Mononuclear cell (primary cell): ENCODE results near the gene AGBL1. TPM values are rescaled to one million over a fixed set of nuclear protein-coding genes. Genes with fewer than 3 reads are reported as not detected.

Experiments used
- H3K27me3 ChIP-seq: 2 replicates; pipeline ENCODE4 v1.6.0; 2011; ENCODE audit warnings: low read length, control low read depth; ENCODE audit not compliant: insufficient read depth
- H3K4me1 ChIP-seq: 2 replicates; pipeline ENCODE4 v1.5.1; 2011; ENCODE audit warnings: mild to moderate bottlenecking, low read length, control low read depth; ENCODE audit not compliant: insufficient read depth
- H3K4me3 ChIP-seq: 2 replicates; pipeline ENCODE4 v1.5.1; 2011; ENCODE audit warnings: mild to moderate bottlenecking, low read length, moderate library complexity
- H3K9me3 ChIP-seq: 2 replicates; pipeline ENCODE4 v1.5.1; 2011; ENCODE audit warnings: low read depth, mild to moderate bottlenecking, control low read depth, low read length
- total RNA-seq: library from RNA; depleted of rRNA; stranded (reverse); fragments of >200 nt; gene quantifications from one replicate; pipeline ENCODE4 v1.2.3, GENCODE V29; 2012

AGBL1 gene
- total RNA-seq, 1 donor: under 0.01 TPM

DNA sequence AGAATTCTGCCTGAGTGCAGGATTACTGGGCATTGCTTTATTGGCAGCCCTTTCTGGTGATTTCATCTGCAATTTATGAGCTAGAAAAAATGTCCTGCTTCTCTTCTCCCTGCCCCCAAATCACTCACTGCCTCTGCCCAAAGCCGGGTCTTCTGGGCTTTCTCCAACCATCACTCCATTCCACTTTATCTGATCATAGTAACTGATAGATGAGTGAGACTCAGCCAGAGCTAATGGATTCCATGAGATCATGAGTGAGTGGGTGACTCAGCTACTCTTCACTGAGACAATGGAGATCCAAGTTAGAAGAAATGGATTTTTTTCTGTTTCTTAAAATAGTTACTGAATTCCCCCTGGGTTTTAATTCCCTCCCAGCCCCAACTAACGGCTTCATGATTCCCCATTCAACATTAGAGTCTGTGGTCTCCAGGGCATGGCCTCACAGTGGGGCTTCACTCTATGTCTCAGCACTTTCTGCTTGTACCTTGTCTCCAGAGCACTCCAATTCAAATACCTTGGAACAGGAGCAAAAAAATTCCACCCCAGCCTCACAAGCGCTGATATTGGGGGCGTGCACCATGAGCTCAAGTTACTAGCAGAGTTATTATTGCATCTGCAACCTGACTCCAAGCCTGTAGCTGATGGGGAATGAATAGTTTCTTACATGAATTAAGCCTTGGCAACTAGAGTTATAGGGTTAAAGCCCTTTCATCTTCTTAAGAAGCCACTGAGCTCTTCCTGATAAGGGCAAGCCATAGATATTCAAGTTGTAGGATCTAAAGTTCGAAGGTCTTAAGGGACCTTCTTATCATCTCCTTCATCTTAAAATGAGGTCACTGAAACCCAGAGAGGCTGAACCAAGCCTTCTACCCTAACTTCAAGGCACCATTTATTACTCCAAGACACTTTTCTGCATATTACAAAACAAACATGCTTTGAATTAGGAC is 85.9 kb downstream of the AGBL1 start:
- Histone ChIP-seq H3K9me3 (no peaks in the 10 kb centered on the region), H3K27me3 (no peaks in the 10 kb centered on the region), H3K4me1 (no peaks in the 10 kb centered on the region), H3K4me3 (no peak overlapping the region)

DNA sequence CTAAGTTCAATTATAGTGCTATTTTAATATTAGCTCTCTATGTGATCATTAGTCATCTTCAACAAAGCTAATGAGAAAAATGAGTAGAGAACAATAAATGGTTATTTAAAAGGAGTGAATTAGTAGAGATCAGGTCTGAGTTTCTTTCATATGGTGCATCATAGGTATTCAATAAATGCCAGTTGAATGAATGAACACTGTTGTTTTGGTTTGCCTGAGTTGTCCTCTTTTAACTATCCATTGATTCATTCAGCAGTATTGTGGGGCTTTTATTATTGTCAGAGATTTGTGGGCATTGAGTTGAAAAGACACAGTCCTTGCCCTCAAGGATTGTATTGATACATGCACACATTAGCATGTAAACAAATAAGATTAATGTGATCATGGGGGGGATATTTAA is 88.2 kb downstream of the AGBL1 start:
- H3K9me3 ChIP-seq: no peaks in the 10 kb centered on the region
- H3K4me3 ChIP-seq: no peak overlapping the region
- no peaks in the 10 kb centered on the region for H3K27me3 ChIP-seq
- no peaks in the 10 kb centered on the region for H3K4me1 ChIP-seq

- peaks cover 6% of the 10 kb centered on the region for H3K9me3 ChIP-seq
- H3K4me3 ChIP-seq: no peak overlapping the region
- H3K4me1 ChIP-seq: no peaks in the 10 kb centered on the region
- H3K27me3 ChIP-seq: peaks cover 3% of the 10 kb centered on the region
Measured at GRCh38 chr15:86178845-86179244, 99.2 kb downstream of the AGBL1 start.

DNA sequence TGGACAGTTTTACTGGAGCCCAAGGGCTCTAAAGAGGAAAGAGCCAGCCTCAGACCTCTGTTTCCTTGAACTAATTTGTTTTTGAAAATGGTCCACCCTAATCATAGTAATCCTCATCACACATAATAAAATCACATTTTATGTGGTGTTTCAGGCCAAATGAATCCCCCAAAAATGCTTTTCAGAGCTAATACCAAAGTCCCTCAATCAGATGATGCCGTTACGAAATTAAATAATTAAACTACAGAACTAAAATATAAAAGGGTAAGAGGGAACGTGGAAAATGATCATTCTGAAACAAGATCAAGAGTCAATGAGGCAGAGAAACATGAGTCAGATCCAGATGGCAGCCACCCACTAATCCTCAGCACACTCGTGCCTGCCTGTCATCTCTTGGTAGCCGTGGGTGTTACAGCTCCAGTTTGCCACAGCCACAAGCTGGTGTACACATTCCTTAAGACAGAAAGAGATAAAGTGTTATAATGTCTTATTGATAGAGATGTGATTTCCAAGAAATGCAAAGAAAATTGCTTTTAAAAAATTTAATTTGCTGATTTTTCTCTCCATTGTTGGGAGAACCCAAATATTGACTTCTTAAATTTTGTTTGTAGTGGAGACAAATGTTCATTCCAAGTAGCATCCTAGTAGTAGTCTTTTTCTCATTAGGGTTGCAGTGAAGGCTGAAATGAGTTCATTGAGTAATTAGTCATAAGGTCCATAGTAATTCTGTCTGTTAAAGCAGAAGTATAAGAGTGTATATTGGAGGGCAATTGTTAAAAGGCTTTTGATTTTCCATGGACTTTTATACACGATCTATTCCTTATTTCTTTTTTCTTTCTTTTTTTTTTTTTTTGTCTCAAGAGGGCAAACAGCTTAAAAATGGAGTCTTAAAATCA is 104.2 kb downstream of the AGBL1 start:
- H3K4me3 ChIP-seq: no peak overlapping the region
- no peaks in the 10 kb centered on the region for H3K27me3 ChIP-seq
- no peaks in the 10 kb centered on the region for H3K4me1 ChIP-seq
- no peaks in the 10 kb centered on the region for H3K9me3 ChIP-seq

DNA sequence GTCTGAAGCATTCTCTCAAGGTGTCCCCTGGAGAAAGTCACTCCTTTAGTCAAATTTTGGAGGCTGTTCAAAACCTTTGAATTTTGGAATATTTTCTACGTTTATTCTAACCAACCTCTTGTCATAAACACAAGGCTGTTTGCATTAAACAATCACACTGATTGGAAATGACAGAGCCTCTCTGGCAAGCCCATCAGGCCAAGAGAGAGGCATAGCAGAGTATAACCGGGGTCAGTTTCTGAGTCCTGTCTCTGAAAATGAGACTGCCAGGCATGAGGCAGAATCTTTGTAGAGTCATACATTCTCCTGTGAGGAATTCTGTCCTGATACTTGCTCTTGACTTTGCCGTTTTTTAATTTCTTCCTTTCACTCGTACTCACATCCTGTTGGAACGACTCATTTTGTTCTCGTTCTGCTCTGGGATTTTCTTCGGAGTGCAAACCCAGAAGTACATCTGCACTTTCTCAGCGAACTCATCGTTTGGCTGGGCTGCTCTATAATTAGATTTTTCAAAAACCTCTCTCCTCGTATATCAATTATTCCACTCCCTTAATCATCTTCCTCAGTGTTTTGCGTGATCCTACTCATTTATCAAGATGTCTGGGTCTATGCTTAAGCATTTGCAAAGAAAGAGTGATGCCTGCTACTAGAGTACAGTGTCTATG is 114.2 kb downstream of the AGBL1 start:
- no peaks in the 10 kb centered on the region for H3K27me3 ChIP-seq
- no peaks in the 10 kb centered on the region for H3K9me3 ChIP-seq
- no peak overlapping the region for H3K4me3 ChIP-seq
- H3K4me1 ChIP-seq: no peaks in the 10 kb centered on the region

DNA sequence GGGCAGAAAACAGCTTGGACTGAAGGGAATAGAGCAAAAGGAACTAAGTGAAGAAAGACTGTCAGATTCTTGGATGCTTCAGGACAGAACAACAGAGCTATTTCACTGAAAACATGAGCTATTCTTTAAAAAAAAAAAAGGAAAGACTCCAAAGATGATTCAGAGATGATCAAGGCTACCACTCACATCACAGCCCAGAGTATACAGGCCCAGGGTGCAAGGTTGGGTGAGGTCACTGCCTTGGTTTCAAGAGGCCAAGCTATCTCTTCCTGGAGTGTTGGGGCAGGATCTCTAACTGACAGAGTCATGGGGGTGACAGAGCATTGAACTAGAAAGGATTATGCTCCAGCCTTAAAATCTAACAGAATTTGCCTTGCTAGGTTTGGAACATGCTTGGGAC is 118.1 kb downstream of the AGBL1 start:
- Histone ChIP-seq H3K4me1 (no peaks in the 10 kb centered on the region), H3K4me3 (no peak overlapping the region), H3K9me3 (no peaks in the 10 kb centered on the region), H3K27me3 (no peaks in the 10 kb centered on the region)

- H3K4me3 ChIP-seq: no peak overlapping the region
- no peaks in the 10 kb centered on the region for H3K9me3 ChIP-seq
- H3K27me3 ChIP-seq: no peaks in the 10 kb centered on the region
- H3K4me1 ChIP-seq: no peaks in the 10 kb centered on the region
Measured at GRCh38 chr15:86199467-86200145, 119.9 kb downstream of the AGBL1 start.

DNA sequence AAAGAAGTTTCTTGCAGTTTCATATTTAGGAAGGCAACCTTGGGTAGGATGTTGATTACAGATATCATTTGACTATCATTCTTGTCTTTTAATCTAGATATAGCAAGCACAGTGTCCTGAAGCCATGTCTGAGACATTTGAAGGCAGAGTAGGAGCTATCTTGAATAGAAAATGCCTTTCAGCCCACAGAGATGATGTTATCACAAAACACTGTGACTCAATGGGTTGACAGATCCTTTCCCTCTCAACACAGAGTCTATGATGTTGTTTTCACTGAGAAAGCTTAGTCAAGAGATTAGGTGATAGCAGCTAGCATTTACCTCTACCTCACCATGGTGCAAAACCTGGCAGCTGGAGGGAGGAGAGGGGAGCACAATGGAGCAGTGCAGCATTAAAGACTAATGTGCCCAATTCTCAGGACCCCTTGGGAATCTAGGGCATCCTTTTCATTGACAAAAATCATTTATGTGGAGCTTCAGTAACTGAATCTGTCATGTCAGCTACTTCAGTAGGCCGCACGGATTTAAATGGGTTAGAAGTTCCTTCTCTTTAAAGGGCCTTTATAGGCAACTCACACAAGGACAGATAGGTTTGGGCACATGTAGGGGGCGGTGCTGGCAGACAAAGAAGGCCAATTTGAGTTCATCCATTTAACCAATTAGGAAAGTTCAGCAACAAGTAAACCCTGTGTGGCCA is 121.8 kb downstream of the AGBL1 start:
- no peaks in the 10 kb centered on the region for H3K9me3 ChIP-seq
- H3K4me3 ChIP-seq: no peak overlapping the region
- H3K27me3 ChIP-seq: no peaks in the 10 kb centered on the region
- H3K4me1 ChIP-seq: no peaks in the 10 kb centered on the region

GRCh38 chr15:86203462-86203861 is 123.8 kb downstream of the AGBL1 start:
- no peaks in the 10 kb centered on the region for H3K4me1 ChIP-seq
- H3K4me3 ChIP-seq: no peak overlapping the region
- H3K9me3 ChIP-seq: no peaks in the 10 kb centered on the region
- no peaks in the 10 kb centered on the region for H3K27me3 ChIP-seq

GRCh38 chr15:86205096-86205495 is 125.4 kb downstream of the AGBL1 start:
- no peak overlapping the region for H3K4me3 ChIP-seq
- H3K9me3 ChIP-seq: no peaks in the 10 kb centered on the region
- no peaks in the 10 kb centered on the region for H3K27me3 ChIP-seq
- H3K4me1 ChIP-seq: no peaks in the 10 kb centered on the region

DNA sequence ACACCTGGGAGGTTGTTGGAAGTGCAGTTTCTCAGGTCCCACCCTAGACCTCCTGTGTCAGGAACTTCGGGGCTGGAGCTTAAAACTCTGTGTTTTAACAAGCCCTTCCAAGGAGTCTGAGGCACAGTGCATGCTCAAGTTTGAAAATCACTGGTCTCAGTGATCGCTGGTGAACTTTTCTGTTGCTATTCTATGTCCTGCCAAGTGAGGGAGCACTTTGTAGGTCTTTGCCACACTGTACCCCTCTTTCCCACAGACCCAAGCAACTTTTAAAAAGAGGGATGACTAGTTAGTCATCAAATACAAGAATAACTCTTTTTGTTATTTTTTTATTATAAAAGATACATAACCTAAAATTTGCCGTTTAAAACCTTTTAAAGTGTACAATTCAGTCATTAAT is 133.7 kb downstream of the AGBL1 start:
- no peaks in the 10 kb centered on the region for H3K4me1 ChIP-seq
- H3K27me3 ChIP-seq: no peaks in the 10 kb centered on the region
- H3K9me3 ChIP-seq: peaks cover 7% of the 10 kb centered on the region
- H3K4me3 ChIP-seq: no peak overlapping the region

- Histone ChIP-seq H3K4me1 (no peaks in the 10 kb centered on the region), H3K9me3 (peaks cover 7% of the 10 kb centered on the region), H3K4me3 (no peak overlapping the region), H3K27me3 (no peaks in the 10 kb centered on the region)
Measured at GRCh38 chr15:86213888-86214287, 134.2 kb downstream of the AGBL1 start.

- Histone ChIP-seq H3K9me3 (peaks cover 7% of the 10 kb centered on the region), H3K4me3 (no peak overlapping the region), H3K27me3 (no peaks in the 10 kb centered on the region), H3K4me1 (no peaks in the 10 kb centered on the region)
Measured at GRCh38 chr15:86221119-86221518, 141.4 kb downstream of the AGBL1 start.

DNA sequence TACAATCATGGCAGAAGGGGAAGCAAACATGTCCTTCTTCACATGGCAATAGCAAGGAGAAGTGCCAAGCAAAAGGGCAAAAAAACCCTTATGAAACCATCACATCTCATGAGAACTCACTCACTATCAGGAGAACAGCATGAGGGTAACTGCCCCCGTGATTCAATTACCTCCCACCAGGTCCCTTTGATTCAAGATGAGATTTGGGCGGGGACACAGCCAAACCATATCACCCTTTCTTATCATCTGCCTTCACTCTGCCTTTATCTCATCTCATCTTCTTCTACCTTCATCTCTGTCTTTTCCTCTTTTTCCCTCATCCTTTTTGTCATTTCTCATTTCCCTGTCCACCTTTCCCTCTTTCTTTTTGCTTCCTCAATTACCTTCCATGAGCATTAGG is 149.6 kb downstream of the AGBL1 start:
- Histone ChIP-seq H3K9me3 (no peaks in the 10 kb centered on the region), H3K4me3 (no peak overlapping the region), H3K4me1 (no peaks in the 10 kb centered on the region), H3K27me3 (peaks cover 13% of the 10 kb centered on the region)
